NT2/D1 (cell line): ENCODE measurements around the gene CMTM4.

Experiments
- SUZ12 ChIP-seq: IDR thresholded peaks from 2 replicates; pipeline ENCODE4 v1.6.1; 2011; ENCODE audit not compliant: insufficient read length, insufficient read depth; ENCODE audit errors: extremely low read depth
- YY1 ChIP-seq: IDR thresholded peaks from 2 replicates; pipeline ENCODE4 v1.6.1; 2011; ENCODE audit not compliant: insufficient read length, insufficient read depth

DNA sequence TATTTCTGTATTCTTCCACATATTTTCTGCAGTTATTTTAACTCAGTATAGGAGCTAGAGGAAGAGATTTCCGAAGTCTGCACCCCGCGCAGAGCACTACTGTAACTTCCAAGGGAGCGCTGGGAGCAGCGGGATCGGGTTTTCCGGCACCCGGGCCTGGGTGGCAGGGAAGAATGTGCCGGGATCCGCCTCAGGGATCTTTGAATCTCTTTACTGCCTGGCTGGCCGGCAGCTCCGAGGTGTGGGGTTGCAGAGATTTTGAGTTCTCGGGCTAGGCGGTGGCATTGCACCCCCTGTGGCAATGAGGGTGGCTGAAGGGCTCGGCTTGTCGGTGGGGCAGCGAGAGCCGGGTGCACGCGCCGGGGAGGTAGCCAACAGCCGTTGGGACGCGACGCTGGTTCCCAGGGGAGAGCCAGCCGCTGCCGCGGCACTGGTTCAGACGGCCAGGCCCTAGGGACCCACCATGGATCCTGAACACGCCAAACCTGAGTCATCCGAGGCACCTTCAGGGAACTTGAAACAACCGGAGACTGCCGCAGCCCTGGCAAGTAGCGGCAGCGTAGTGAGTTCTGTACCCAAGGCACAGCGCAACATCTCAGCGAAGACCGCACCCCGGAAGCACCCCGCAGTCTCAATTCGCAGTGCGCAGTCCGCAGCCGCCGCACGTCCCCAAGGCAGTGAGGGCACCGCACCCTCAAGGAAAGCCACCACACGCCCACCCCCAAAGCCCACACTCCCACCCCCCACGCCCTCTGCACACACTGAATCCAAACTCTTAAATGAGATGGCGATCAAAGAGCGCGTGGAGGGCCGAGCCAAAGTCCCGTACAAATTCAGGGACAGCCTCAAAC is 130.3 kb downstream of the CMTM4 start, which contains the start of gene CMTM1:
- TF ChIP-seq YY1 = no peak
- TF ChIP-seq SUZ12 = no peak
